NCI-H2081 (cell line): Measurements from ENCODE around the gene OR7D2.
"Not testable (repeated sequence)": the region's sequence is repeated elsewhere in the genome, so short reads cannot be mapped to it uniquely, and the experiment has no call there.

ENCODE experiments used
- DNase-seq, 2 experiments: peaks; one replicate each; lab custom pipeline; 2025; lab: John Stamatoyannopoulos, UW

The OR7D2 gene

DNA sequence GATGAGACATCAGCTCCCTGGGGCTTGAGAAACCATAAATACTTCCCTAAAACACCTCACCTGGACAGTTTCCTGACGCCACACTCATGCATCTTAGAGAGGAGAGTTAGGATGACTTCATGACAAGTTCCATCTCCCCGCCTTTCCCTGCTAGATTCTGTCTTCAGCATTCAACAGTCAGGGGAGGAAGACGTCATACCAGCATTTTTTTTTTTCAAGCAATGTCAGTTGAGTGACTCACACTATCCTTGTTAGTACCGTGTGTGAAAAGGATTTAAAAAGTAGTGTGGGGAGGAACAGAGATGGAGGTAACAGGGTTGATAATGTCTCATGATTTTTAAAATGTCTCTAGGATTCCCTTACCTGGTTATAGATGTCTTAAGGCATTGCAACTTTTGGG is at the start of gene OR7D2:
OR7D2 (plus strand) TSS at position 79 of the 400 bp plus-strand sequence. CDS start 6,803 bp downstream, outside the sequence.
- DNase-seq = no peak

DNA sequence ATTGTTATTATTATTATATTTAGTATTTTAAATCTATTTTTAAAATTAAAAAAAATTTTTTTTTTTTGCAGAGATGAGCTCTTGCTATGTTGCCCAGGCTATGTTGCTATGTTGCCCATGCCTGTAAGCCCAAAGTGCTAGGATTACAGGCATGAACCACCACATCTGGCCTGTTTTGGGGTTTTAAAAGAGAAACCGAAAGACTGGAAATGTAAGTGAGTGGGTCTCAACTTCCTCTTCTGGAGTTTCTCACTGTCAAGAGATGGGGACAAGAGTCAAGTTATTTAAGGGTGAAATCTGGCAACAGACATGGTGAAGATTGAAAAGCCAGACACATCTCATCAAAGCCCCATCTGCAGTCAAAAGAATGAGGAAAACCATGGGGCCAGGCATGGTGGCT is 47.8 kb upstream of the OR7D2 start:
- no peak for DNase-seq

GRCh38 chr19:9132422-9132821 is 46.4 kb upstream of the OR7D2 start:
- no peak for DNase-seq

GRCh38 chr19:9139609-9140158 is 39.1 kb upstream of the OR7D2 start:
- no peak for DNase-seq

DNA sequence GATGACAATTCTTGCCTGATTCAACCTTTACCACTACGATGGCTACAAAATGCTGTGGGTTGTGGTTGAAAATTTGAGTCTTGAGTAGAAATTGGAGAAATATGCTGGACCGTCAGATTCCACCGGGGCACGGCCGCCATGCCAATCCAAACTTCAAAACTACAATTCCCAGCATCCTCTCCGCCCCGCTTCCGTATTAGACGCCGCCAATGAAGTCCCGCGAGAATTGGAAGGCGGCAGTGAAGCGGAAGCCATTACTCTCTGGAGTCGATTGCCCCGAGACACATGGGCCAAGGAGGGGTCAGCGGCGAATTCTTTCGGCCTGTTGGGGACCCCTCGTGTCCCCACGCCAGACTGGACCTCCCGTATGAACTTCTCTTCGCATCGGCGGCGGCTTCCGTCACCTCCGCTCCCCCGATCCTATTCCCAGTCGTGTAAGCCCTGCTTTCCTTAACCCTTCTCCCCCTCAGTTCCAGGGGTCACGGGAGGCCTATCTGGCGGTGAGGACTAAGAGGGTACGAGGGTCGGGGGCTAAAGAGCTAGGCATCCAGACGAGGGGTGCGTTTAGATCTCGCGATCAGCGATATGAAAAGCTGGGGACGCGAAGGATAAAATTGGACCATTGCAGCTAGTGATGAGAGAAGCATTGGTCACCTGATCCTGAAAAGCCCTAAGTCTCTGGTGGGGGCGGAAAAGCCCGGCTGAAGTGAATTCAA is 38.5 kb upstream of the OR7D2 start, which contains the start of gene ZNF317:
ZNF317 (plus strand) TSS at position 239 of the 716 bp plus-strand sequence. CDS start 15,620 bp downstream, outside the sequence.
- DNase-seq = peak; percentile 92 to 93

DNA sequence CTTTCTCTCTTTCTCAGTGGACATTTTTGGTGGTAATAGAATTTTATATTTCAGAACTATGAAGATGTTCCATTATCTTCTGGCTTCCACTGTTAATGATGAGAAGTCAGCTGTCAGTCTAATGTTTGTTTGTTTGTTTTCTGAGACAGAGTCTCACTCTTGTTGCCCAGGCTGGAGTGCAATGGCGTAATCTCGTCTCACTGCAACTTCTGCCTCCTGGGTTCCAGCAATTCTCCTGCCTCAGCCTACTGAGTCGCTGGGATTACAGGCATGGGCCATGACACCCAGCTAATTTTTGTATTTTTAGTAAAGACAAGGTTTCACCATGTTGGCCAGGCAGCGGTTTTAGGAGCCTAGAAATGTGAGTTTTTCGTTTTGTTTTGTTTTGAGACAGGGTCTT is 33.9 kb upstream of the OR7D2 start:
- DNase-seq = no peak

DNA sequence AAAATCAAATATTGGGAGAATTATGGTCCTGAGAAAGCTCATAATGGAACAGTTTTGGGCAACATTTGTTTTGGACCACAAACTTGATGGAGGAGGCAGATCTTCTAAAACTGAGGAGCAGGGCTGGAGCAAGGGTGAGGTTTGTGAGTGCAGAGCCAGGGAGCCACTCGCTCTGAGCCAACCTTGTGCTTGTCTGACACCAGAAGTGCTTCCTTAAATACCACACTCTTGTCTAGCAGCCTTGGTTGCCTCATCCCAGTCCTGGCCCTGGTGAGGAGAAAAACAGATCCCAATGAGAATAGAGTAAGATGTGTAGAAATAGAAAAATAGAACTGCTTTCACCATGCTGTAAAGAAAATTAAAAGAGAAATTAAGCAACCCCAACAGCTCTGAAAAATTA is 31.9 kb upstream of the OR7D2 start:
- no peak for DNase-seq

DNA sequence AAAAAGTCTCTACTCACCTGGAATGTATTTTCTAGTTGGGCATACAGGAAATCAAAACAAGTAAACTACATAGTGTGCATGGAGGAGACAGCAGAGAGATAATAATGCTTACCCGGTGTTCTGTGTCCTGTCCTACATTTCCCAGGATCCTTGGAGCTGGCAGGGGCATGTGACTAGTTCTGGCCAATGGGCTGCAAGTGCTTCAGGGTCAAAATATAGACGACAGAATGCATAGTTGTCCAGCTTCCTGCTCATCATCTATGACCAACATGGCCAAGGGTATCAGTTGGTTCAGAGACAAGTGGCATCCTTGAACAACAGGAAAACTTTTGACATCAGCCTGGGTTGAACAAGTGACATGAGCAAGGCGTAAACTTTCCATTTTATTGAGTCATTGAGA is 30.1 kb upstream of the OR7D2 start:
- no peak for DNase-seq

GRCh38 chr19:9149997-9150396 is 28.8 kb upstream of the OR7D2 start:
- DNase-seq = no peak

DNA sequence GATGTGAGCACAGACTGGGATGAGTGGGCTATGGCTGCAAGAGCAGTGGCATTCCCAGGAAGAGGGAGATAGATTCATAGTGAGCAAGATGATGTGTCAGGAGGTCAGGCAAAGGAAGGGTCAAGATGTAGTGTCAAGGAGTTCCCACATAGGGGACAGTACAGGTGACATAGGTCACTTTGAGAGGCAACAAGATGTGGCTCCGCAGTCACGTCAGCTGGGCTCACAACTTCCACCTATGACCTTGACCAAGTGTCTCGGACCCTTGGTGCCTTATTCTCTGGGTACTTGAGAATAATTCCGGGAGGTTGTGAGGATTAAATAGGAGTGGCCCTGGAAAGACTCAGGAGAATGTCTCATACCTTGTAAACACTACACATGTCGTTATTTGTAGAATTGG is 28.1 kb upstream of the OR7D2 start:
- no peak for DNase-seq

DNA sequence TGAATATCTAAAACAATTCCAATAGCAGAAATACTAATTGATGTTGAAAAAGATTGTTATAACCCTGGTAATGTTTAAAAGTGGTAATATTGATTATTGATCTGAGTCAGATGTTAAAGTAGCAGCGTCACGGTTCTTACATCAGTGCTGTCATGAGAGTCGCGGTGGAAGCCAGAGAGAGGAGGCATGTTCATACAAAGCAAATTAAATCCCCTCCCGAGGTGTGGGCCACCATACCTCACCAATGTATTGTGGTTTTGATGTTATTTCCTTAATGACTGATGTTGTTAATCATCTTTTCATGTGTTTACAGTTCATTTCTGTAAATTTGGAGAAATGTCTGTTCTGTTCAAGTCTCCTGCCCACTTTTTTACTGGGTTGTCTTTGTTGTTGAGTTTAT is 27.4 kb upstream of the OR7D2 start:
- DNase-seq = no peak

DNA sequence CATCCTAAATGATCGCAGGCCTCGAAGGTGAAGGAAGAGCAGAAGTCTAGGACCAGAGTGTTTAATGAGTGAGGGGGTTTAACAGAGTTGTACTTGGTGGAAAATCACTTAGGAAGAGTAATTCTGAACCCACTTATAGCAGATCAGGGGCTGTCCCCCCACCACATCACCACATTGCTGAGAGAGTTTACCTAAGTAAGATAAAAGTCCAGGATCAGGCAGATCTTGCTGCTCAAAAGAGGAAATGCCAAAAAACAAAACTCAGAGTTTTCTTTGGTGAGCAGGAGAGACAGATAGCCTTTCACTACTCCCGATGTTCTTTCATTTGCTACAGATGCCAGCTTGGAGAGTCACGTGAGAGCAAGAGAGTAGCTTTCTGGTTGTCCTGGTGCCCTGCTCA is 23.2 kb upstream of the OR7D2 start:
- no peak for DNase-seq

GRCh38 chr19:9156304-9156703 is 22.5 kb upstream of the OR7D2 start:
- no peak for DNase-seq

DNA sequence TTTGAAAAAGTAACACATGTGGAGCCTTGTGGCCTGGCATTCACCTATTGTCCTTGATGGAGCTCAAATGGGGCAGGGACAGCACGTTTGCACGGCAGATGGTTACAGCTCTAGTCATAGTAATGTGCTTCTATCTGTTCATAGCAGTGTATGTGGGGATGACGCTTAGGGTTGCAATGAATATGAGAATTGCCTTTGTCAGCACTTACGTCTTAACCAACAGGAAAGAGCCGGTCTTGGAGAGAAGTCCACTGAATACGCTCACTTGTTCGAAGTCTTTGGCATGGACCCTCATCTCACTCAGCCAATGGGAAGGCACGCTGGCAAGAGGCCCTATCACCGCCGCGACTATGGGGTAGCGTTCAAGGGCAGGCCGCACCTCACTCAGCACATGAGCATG is 18.9 kb upstream of the OR7D2 start:
- DNase-seq = no peak

GRCh38 chr19:9161427-9161826 is 17.4 kb upstream of the OR7D2 start:
- no peak for DNase-seq

DNA sequence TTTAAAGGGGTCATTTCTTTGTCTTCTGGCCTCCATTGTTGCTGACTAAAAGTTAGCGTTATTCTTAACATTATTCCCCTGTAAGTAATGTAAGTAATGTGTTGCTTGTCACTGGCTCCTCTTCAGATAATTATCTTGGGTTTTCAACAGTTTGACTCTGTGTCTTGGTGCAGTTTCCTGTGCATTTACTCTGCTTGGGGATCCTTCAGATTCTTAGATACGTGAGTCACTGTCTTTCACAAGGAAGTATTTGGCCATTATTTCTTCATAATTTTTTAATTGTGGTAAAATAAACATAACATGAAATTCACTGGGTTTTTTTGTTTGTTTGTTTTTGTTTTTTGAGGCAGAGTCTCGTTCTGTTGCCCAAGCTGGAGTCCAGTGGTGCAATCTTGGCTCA is 13.5 kb upstream of the OR7D2 start:
- no peak for DNase-seq

GRCh38 chr19:9166846-9167245 is 11.9 kb upstream of the OR7D2 start:
- no peak for DNase-seq

GRCh38 chr19:9171393-9171991 is 7.3 kb upstream of the OR7D2 start:
- no peak for DNase-seq

DNA sequence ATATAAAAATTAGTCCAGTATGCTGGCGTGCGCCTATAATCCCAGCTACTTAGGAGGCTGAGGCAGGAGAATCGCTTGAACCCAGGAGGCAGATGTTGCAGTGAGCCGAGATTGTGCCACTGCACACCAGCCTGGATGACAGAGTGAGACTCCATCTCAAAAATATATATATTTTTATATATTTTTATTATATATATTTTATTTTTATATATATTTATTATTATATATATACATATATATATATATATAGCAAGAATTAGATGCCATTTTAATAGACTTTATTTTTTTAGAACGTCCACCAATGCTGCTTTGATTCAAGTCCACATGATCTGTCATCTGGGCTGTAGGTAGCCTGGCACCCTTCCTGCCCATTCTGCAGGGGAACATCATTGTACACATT is 3.5 kb upstream of the OR7D2 start:
- no peak for DNase-seq

GRCh38 chr19:9183000-9183399 is 4.2 kb downstream of the OR7D2 start:
- no peak for DNase-seq

- no peak for DNase-seq
Observed at GRCh38 chr19:9187191-9187590, 8.4 kb downstream of the OR7D2 start.

DNA sequence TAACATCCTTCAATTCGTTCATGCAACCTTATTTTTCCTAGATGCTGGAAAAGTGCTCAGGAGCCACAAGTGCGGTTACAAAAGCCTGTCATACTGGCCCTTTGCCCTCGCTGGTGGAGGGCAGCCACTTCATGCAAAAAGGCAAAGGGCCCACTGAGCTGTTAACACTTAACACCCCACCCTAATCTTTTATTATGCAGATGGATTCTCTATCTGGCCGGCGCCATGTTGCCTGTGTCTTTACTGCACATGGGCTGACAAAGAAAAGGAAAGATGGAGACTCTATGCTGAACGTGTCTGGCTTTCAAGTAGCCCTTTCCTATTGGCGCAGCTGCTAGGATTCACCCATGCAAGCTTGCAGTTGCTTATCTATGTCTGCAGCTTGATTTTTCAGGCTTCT is 10.8 kb downstream of the OR7D2 start:
- no peak for DNase-seq

- not testable (repeated sequence) for DNase-seq
Observed at GRCh38 chr19:9198044-9198443, 19.3 kb downstream of the OR7D2 start.
